ENCODE results near the gene IQCN. TPM values are rescaled to one million over a fixed set of nuclear protein-coding genes. Genes with fewer than 3 reads are reported as not detected.

Gene IQCN
- total and polyA plus RNA-seq, 10 of the 15 experiments (the other 5 are each of a cell fraction or from before 2014, with no cell fraction given), result 0.01 to 0.54 (median 0.23) TPM; not detected in 3

- peak; percentile 84 for TF ChIP-seq CREB1 (IDR thresholded peaks at IDR 0.05; ENCODE audit: low read depth)
- no peak for TF ChIP-seq NRF1 (conservative IDR thresholded peaks at IDR 0.05; ENCODE audit: low read depth, low read length)
- TF ChIP-seq ELK1 (IDR thresholded peaks at IDR 0.05; ENCODE audit: low read depth, low read length), result peak; percentile 23; the same call in 1 of the 2 replicates
- TF ChIP-seq BHLHE40 (IDR thresholded peaks at IDR 0.05; ENCODE audit: borderline replicate concordance in 1 of 2, low read depth in 2 of 2, low read length in 1 of 2), result peak in 1 of 2 experiments; percentile 94; a peak in 3 of 4 replicates
- TF ChIP-seq FOXM1 (IDR thresholded peaks at IDR 0.05; ENCODE audit: low read depth, low read length), result peak; percentile 30; the same call in 1 of the 2 replicates
- peak; percentile 54; the same call in 1 of the 2 replicates for TF ChIP-seq ZNF24 (IDR thresholded peaks at IDR 0.05)
- TF ChIP-seq PAX5 (IDR thresholded peaks at IDR 0.05; ENCODE audit: borderline replicate concordance, low read depth, low read length), result peak; percentile 70; the same call in 1 of the 2 replicates
- peak; percentile 94 for TF ChIP-seq TAF1 (IDR thresholded peaks at IDR 0.05; ENCODE audit: borderline replicate concordance, low read depth, low read length)
- TF ChIP-seq ATF2 (IDR thresholded peaks at IDR 0.05; ENCODE audit: low read length), result peak; percentile 99
- no peak for TF ChIP-seq MLLT1 (IDR thresholded peaks at IDR 0.05)
- TF ChIP-seq DPF2 (IDR thresholded peaks at IDR 0.05), result peak; percentile 76
- no peak for TF ChIP-seq USF1 (IDR thresholded peaks at IDR 0.05; ENCODE audit: borderline replicate concordance, extremely low read length, insufficient read depth, low read depth, low read length)
- peak; percentile 19; the same call in 1 of the 2 replicates for TF ChIP-seq ZSCAN29 (IDR thresholded peaks at IDR 0.05)
- no peak for TF ChIP-seq MYC (IDR thresholded peaks at IDR 0.05; ENCODE audit: insufficient read depth, insufficient read length, insufficient replicate concordance, low read length, severe bottlenecking)
- peak; percentile 69 to 97; a peak in 3 of 4 replicates for TF ChIP-seq EP300 (IDR thresholded peaks at IDR 0.05; ENCODE audit: borderline replicate concordance in 1 of 2, control insufficient read depth in 1 of 2, low read depth in 2 of 2, low read length in 2 of 2)
- peak; percentile 95 for TF ChIP-seq POU2F2 (IDR thresholded peaks at IDR 0.05; ENCODE audit: borderline replicate concordance, low read depth, low read length)
- no peak for TF ChIP-seq RFX5 (IDR thresholded peaks at IDR 0.05; ENCODE audit: low read depth, low read length)
- 0 out of 2 replicates have a peak, but pooled peaks have one; percentile 57 for TF ChIP-seq SMARCA5 (IDR thresholded peaks at IDR 0.05)
- peak; percentile 42 for TF ChIP-seq RELA (IDR thresholded peaks at IDR 0.05; ENCODE audit: borderline replicate concordance, partially characterized antibody)
Measured at GRCh38 chr19:18281082-18282020, 7.1 kb upstream of the IQCN start, which contains the start of gene JUND (continued).
